ENCODE measurements around the gene PLCD1.

PLCD1 gene

DNA sequence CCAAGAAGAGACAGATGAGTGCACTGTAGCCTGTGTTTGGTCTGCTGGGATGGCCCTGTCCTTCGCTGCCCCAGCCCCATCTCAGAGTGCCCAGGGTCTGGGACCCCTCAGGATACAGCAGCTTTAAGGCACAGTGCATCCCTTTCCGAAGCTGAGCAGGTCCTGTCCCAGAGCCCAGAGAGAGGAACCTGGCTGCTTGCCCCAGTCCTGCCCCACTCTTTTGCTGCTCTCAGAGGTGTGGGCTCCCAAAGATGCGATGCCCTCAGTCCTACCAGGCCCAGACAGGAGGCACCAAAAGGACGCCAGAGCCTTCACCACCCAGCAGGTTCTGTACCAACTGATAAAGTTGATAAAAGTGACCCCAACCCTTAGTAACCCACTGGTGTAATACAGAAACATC lies 8.2 kb downstream of the PLCD1 start:
- Histone ChIP-seq H3K4me3 (replicated peaks; ENCODE audit: low read depth, low read length) (no peak overlapping the region), H3K27me3 (replicated peaks; ENCODE audit: control insufficient read depth, insufficient read depth, low read length) (no peaks in the 10 kb centered on the region), H3K36me3 (ENCODE audit: control insufficient read depth, insufficient read depth, low read length) (no peaks in the 10 kb centered on the region)
- DNase-seq (ENCODE audit: extremely low read depth, insufficient read length): no peak
- TF ChIP-seq CTCF (IDR thresholded peaks at IDR 0.05; ENCODE audit: insufficient read depth, low read length, poor library complexity, severe bottlenecking): no peak

GRCh38 chr3:38020342-38020726 lies 9.1 kb downstream of the PLCD1 start:
- Histone ChIP-seq H3K36me3 (ENCODE audit: control insufficient read depth, insufficient read depth, low read length) (no peaks in the 10 kb centered on the region), H3K4me3 (replicated peaks; ENCODE audit: low read depth, low read length) (no peak overlapping the region), H3K27me3 (replicated peaks; ENCODE audit: control insufficient read depth, insufficient read depth, low read length) (no peaks in the 10 kb centered on the region)
- no peak for TF ChIP-seq CTCF (IDR thresholded peaks at IDR 0.05; ENCODE audit: insufficient read depth, low read length, poor library complexity, severe bottlenecking)
- DNase-seq (ENCODE audit: extremely low read depth, insufficient read length): no peak

DNA sequence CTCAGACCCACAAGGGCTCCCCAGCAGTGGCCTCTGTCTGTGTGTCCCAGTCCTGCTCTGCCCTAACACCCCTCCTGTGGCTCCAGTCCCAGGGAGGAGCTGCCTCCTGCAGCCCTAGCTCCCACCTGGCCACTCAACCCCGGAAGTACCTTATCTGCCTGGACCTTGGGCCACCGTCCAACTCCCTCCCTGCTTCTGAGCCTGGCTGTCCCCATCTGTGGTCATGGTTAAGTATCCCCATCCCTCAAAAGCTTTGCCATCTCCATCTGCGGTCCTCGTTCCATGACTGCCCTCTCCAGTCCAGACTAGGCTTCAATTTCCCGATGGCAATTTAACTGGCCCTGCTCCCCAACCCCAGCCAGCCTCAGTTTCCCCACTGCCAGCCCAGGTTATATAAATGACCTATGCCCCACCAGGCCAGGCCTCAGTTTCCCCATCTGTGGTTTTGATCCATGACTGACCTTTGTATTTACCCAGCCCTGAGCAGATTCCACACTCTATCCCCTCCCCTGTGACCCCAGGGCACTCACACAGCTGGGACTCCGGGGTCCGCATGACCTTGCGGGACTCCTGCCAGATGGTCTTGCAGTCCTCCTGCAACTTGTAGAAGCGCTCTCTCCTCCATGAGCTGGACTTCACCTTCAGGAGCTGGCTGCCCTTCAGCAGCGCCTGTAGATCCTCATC lies 9.6 kb downstream of the PLCD1 start:
- no peak for DNase-seq (ENCODE audit: extremely low read depth, insufficient read length)

GRCh38 chr3:38018296-38019266 lies 10.9 kb downstream of the PLCD1 start:
- Histone ChIP-seq H3K4me3 (replicated peaks; ENCODE audit: low read depth, low read length) (no peak overlapping the region), H3K27me3 (replicated peaks; ENCODE audit: control insufficient read depth, insufficient read depth, low read length) (no peaks in the 10 kb centered on the region), H3K36me3 (ENCODE audit: control insufficient read depth, insufficient read depth, low read length) (no peaks in the 10 kb centered on the region)
- TF ChIP-seq CTCF (IDR thresholded peaks at IDR 0.05; ENCODE audit: insufficient read depth, low read length, poor library complexity, severe bottlenecking): no peak
- no peak for DNase-seq (ENCODE audit: extremely low read depth, insufficient read length)

More for the DNA sequence above, 9.6 kb downstream of the PLCD1 start:
- Histone ChIP-seq H3K4me3 (replicated peaks; ENCODE audit: low read depth, low read length) (no peak overlapping the region), H3K27me3 (replicated peaks; ENCODE audit: control insufficient read depth, insufficient read depth, low read length) (no peaks in the 10 kb centered on the region), H3K36me3 (ENCODE audit: control insufficient read depth, insufficient read depth, low read length) (no peaks in the 10 kb centered on the region)
- no peak for TF ChIP-seq CTCF (IDR thresholded peaks at IDR 0.05; ENCODE audit: insufficient read depth, low read length, poor library complexity, severe bottlenecking)

DNA sequence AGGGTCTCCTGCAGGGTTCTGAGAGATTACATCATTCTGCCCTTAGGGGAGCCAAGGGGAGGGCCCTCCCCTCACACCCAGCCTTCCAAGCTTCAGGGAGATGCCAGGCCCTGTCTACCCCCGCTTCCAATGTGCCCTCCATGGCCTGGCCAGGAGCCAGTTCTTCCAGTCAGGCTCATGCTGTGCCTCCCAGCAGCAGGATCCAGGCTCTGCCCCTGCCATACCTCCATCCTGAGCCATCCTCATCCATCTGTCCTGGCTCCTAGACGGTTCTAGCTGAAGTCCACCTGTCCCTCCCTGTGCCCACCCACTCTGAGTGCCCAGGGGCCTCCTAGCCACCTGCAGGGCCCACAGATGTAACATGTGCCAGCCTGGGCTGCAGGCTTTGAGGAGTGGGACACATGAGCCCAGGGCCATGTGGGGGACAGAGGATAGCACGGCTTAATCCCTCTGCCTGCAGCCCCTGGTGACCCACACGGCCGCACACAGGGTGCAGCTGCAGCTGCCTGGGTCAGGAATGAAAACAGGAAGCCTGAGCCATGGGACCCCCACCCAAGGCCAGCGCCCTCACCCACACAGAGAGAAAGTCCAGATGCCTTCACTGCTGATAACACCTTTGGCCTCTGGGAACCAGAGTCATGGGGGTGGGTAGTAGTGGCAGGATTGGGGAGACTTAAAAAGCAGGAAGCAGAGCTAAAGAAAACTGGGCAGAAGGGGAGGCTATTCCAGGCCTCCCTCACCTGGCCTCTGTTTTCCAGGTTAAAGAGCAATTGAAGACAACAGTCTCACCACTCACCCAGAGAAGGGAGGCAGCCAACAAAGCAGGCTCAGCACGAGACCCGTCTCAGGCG lies 11.8 kb downstream of the PLCD1 start:
- Histone ChIP-seq H3K36me3 (ENCODE audit: control insufficient read depth, insufficient read depth, low read length) (no peaks in the 10 kb centered on the region), H3K4me3 (replicated peaks; ENCODE audit: low read depth, low read length) (no peak overlapping the region)
- DNase-seq (ENCODE audit: extremely low read depth, insufficient read length): no peak

More for the DNA sequence above, 11.8 kb downstream of the PLCD1 start:
- no peaks in the 10 kb centered on the region for H3K27me3 ChIP-seq (replicated peaks; ENCODE audit: control insufficient read depth, insufficient read depth, low read length)
- TF ChIP-seq CTCF (IDR thresholded peaks at IDR 0.05; ENCODE audit: insufficient read depth, low read length, poor library complexity, severe bottlenecking): no peak

Data from GM06990 (cell line).